Measurements from ENCODE around the gene CLDN1.

Gene CLDN1

DNA sequence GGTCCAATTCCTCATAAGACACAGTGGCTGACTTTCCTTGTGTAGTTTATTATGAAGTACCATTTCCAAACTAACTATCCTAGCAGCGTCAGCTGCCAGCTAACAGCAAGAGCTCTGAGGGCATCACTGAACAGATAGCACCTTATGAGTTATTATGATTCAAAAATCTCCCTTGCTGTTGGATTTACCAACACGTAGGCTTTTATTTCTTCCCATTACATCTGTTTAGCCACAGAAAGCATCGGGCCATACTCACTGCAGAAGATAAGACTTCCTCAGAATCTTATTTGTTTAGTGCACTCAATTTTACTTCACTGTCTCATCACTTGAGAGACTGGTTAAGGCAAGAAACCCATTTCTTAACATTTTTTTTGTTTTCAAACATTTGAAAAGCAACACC, 16.2 kb downstream of the CLDN1 start:
- no peak for DNase-seq (ENCODE audit: low spot score)
- in situ Hi-C loops (cut with MboI; ENCODE audit: low sequenced_read_pairs, unreplicated experiment) = no loop called here
- TF ChIP-seq, protein P1, sequence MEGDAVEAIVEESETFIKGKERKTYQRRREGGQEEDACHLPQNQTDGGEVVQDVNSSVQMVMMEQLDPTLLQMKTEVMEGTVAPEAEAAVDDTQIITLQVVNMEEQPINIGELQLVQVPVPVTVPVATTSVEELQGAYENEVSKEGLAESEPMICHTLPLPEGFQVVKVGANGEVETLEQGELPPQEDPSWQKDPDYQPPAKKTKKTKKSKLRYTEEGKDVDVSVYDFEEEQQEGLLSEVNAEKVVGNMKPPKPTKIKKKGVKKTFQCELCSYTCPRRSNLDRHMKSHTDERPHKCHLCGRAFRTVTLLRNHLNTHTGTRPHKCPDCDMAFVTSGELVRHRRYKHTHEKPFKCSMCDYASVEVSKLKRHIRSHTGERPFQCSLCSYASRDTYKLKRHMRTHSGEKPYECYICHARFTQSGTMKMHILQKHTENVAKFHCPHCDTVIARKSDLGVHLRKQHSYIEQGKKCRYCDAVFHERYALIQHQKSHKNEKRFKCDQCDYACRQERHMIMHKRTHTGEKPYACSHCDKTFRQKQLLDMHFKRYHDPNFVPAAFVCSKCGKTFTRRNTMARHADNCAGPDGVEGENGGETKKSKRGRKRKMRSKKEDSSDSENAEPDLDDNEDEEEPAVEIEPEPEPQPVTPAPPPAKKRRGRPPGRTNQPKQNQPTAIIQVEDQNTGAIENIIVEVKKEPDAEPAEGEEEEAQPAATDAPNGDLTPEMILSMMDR (IDR thresholded peaks at IDR 0.05; ENCODE audit: borderline replicate concordance, control extremely low read depth, extremely low read depth, insufficient read depth, missing control alignments) = no peak

DNA sequence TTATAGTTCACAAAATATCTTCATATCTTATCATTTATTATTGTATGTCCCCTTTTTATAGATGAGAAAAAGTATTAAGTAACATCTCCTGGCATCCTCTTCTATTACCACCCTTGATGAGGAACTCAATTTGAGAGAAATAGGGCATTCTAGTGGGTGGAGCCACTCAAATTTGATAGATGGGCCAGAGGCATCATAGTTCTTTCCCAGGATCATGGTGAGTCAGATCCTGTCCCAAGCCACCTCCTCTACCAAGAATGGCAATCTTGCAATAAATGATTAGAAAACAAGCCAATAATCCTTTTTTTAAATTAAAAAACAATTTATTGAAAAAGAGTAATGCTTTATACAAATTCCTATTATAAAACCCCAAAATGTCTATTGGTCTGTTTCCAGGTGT, 16.8 kb downstream of the CLDN1 start:
- DNase-seq (ENCODE audit: low spot score) = no peak

DNA sequence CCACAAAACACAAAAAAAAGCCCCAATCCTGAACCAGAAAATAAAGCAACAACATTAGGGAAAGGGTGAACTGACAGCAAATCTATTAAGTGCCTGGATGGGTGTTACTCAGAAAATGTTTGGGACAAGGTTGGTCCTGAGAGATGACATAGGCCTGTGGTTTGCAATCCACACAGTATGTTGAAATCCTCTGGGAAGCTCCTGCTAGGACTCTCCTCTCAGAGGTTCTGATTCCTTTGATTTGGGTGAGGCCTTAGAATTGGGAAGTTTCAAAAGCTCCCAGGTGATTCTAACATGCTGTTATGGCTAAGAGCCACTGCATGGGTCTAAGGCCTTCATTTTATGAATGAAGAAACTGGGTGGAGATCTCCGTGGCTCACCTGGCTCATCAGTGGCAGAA, 18.4 kb downstream of the CLDN1 start:
- TF ChIP-seq, protein P1 (IDR thresholded peaks at IDR 0.05; ENCODE audit: borderline replicate concordance, control extremely low read depth, extremely low read depth, insufficient read depth, missing control alignments) = no peak
- in situ Hi-C loops (cut with MboI; ENCODE audit: low sequenced_read_pairs, unreplicated experiment) = no loop called here
- no peak for DNase-seq (ENCODE audit: low spot score)

More for the DNA sequence above, 16.8 kb downstream of the CLDN1 start:
- TF ChIP-seq, protein P1 (IDR thresholded peaks at IDR 0.05; ENCODE audit: borderline replicate concordance, control extremely low read depth, extremely low read depth, insufficient read depth, missing control alignments) = no peak
- in situ Hi-C loops (cut with MboI; ENCODE audit: low sequenced_read_pairs, unreplicated experiment) = no loop called here

DNA sequence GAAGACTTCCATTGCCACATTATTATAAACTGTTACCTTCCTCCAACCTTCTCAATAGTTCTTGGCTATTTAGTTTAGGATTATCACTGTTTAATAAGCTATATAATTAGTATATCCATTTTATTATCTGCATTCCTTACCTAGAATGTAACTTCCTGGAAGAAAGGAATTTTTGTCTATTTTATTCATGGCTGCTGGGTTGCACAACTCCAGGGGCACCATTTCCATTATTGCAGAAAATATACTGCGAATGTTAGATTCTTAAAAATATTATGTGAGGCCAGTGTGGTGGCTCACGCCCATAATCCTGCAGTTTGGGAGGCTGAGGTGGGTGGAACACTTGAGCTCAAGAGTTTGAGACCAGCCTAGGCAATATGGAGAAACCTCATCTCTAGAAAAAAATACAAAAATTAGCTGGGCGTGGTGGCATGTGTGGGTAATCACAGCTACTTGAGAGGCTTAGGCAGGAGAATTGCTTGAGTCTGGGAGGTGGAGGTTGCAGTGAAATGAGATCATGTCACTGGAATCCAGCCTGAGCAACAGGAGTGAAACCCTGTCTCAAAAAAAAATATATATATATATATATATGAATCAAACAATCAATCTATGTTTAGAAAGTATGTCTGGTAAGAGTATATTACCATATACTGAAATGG, 19.9 kb downstream of the CLDN1 start:
- no peak for DNase-seq (ENCODE audit: low spot score)
- in situ Hi-C loops (cut with MboI; ENCODE audit: low sequenced_read_pairs, unreplicated experiment) = no loop called here
- TF ChIP-seq, protein P1 (IDR thresholded peaks at IDR 0.05; ENCODE audit: borderline replicate concordance, control extremely low read depth, extremely low read depth, insufficient read depth, missing control alignments) = no peak

DNA sequence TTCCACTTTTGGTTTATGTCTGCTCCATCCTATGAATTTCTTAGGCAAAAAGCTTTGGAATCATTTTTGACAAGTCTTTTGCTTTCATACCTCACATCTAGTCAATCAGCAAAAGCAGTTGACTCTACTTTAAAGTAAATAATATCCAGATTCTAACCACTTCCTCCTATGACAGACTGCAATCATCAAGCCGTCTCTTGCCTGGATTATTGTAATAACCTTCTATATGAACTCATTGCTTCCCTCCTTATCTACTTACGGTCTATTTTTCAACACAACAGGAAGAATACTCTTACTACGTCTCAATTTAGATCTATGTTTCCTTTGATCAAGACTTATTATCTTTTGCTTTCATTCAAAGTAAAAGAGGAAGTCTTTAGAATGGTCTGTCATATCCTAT, 20.7 kb downstream of the CLDN1 start:
- DNase-seq (ENCODE audit: low spot score) = no peak
- TF ChIP-seq, protein P1 (IDR thresholded peaks at IDR 0.05; ENCODE audit: borderline replicate concordance, control extremely low read depth, extremely low read depth, insufficient read depth, missing control alignments) = no peak
- in situ Hi-C loops (cut with MboI; ENCODE audit: low sequenced_read_pairs, unreplicated experiment) = no loop called here

DNA sequence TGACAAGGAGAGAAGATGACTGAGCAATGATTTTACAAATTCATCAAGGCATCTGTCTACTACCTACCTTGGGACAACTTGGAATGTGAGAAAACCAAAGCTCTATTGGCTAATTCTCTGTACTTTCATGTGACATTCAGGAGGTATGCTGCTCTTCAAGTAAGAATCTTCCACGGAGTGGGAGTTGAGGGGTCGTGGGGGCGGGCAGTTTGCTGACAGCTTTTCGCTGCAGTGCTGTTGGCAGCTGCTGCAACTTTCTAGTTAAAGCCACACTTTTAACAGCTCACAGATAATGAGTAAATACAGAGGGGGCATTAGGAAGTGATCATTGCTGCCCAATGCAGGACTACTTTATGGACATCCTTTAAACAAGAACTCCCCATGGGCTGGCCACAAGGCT, 22.3 kb downstream of the CLDN1 start:
- in situ Hi-C loops (cut with MboI; ENCODE audit: low sequenced_read_pairs, unreplicated experiment) = no loop called here
- TF ChIP-seq, protein P1 (IDR thresholded peaks at IDR 0.05; ENCODE audit: borderline replicate concordance, control extremely low read depth, extremely low read depth, insufficient read depth, missing control alignments) = no peak
- no peak for DNase-seq (ENCODE audit: low spot score)
